Heart right ventricle (tissue), 16 donors: Measurements from ENCODE around the gene DENND2D. TPM values are rescaled to one million over a fixed set of nuclear protein-coding genes. Genes with fewer than 3 reads are reported as not detected.

Experiments used
- ATAC-seq, 8 donors: fragments of 200-7000 bp; cut with Tn5 transposase; one replicate each; pipeline ENCODE4 v1.9.1; 2020; ENCODE audit warnings: mild to moderate bottlenecking in 8 of 8, moderate library complexity in 8 of 8, moderate number of reproducible peaks in 1 of 8
- DNase-seq, 2 donors: peaks; one replicate each; pipeline ENCODE4 v3.0.0-alpha.2; 2020
- H3K27ac ChIP-seq, 10 donors: fragments of 200-600 bp; sonication (generic) in 2 of 10; one replicate each; pipeline versions ENCODE4 v1.5.0 to v1.8.0; 2020 to 2022; ENCODE audit warnings: mild to moderate bottlenecking in 3 of 10
- H3K27me3 ChIP-seq, 7 donors: fragments of 200-600 bp; one replicate each; pipeline ENCODE4 v1.8.0; 2021 to 2022; ENCODE audit warnings: mild to moderate bottlenecking in 2 of 7
- H3K36me3 ChIP-seq, 9 donors: fragments of 200-600 bp; sonication (generic) in 1 of 9; one replicate each; pipeline versions ENCODE4 v1.5.0 to v1.8.0; 2020 to 2022; ENCODE audit warnings: mild to moderate bottlenecking in 2 of 9
- H3K4me1 ChIP-seq, 9 donors: fragments of 200-600 bp; sonication (generic) in 1 of 9; one replicate each; pipeline versions ENCODE4 v1.5.0 to v1.8.0; 2020 to 2022; ENCODE audit warnings: mild to moderate bottlenecking in 4 of 9
- H3K4me3 ChIP-seq, 10 donors: fragments of 200-600 bp; sonication (generic) in 2 of 10; one replicate each; pipeline versions ENCODE4 v1.5.0 to v1.8.0; 2020 to 2022; ENCODE audit warnings: mild to moderate bottlenecking in 7 of 10, moderate library complexity in 2 of 10
- H3K9me3 ChIP-seq, 11 donors: fragments of 200-600 bp in 10 of 11; sonication (generic) in 2 of 11; one replicate each; pipeline versions ENCODE4 v1.5.0 to v1.8.0; 2013 to 2022; ENCODE audit warnings: mild to moderate bottlenecking in 2 of 11, control low read depth in 1 of 11, moderate library complexity in 1 of 11
- CTCF ChIP-seq, 9 donors: fragments of 200-600 bp; sonication (generic) in 2 of 9; IDR thresholded peaks; one replicate each; pipeline versions ENCODE4 v1.5.0 to v1.8.0; 2021 to 2022; ENCODE audit warnings: antibody characterized with exemption in 9 of 9, mild to moderate bottlenecking in 5 of 9, moderate library complexity in 1 of 9
- WGBS, 2 donors: extraction: QIAGEN DNeasy Blood & Tissue Kit; methylation state at CpG; one replicate each; pipeline ENCODE4 v1.1.7; 2013; ENCODE audit warnings: inconsistent platforms in 1 of 2; 5-methylcytosine and 5-hydroxymethylcytosine counted together
- intact Hi-C, 10 donors: fragments of 100-400 bp; cut with DNase I; formaldehyde crosslinking; loops; one replicate each; pipeline versions ENCODE4 v1.11.1 to v1.14.2; 2022
- polyA plus RNA-seq, 2 donors: library from polyadenylated mRNA; stranded (reverse); fragments of 200-250 nt; gene quantifications; one replicate each; pipeline ENCODE4 v1.2.3, GENCODE V29; 2013
- total RNA-seq, 10 donors: library from RNA; stranded (reverse); fragmentation: NEBNext Ultra II Directional in 3 of 10; extraction: Animal tissue kit (Norgen Biotek cat#: 25700) in 3 of 10; gene quantifications; one replicate each; pipeline versions ENCODE4 v1.2.1 to v1.2.4, GENCODE V29; 2021 to 2023
- donor health status: Arrhythmogenic right ventricular cardiomyopathy.
- donor health status: ischemic (EF 13 %, LVEDD 7.1; RV severe dilation, severe dysfunction).
- donor health status: healthy with polysubstance abuse.
- donor health status: DM: no; HTN: yes; CAD: no.
- donor health status: DM: no; HTN: no; CAD: no.
- donor health status: ischemic (EF 25% LVEDD 6.9; RV normal size, moderate dysfunction).
- donor health status: ischemic (EF 25% LVEDD 5.7; RV mildly dilated, moderate dysfunction).
- donor health status: healthy.
- donor health status: DM: yes; HTN: yes; CAD: no.
- donor health status: Ischemic cardiomyopathy.
- donor health status: ischemic (EF 35%, LVEDD 5.7; RV mildly dilated, moderate dysfunction).
- donor health status: nonischemic (EF 11% LVEDD 7.7; RV severe dilation, severe dysfunction).
- donor health status: DM: yes; HTN: yes; CAD: no.
- donor health status: PGD.
- donor health status: ischemic (EF 29% LVEDD 5.4; RV normal size, mild dysfunction).
- donor health status: nonischemic (EF 23%, LVEDD 6.1; RV moderate dilation, normal function).

Gene DENND2D
- total and polyA plus RNA-seq, 12 donors = 0.46 to 11.9 (median 1.0) TPM

- Histone ChIP-seq H3K9me3 (no peaks in the 10 kb centered on the region), H3K27ac (peak overlapping the region in 4 of 10 donors; percentile 44 to 93 (median 59)), H3K4me3 (peak overlapping the region; percentile 44 to 71 (median 62)), H3K4me1 (peaks cover 0 to 72% (median 9%) of the 10 kb centered on the region in 9 donors), H3K27me3 (peaks cover 9 to 35% (median 18%) of the 10 kb centered on the region in 7 donors), H3K36me3 (no peaks in the 10 kb centered on the region)
- DNase-seq (peak in 1 of 2 donors; percentile 54), ATAC-seq (peak; percentile 64 to 79 (median 68))
- 5% methylated on average over 55 to 61 of the region's 61 CpGs for WGBS, 2 donors
- intact Hi-C loops = no loop called here
- no peak for TF ChIP-seq CTCF (IDR thresholded peaks at IDR 0.05)
Observed at GRCh38 chr1:111204201-111204982, 3.9 kb upstream of the DENND2D start.

GRCh38 chr1:111203681-111204200 is 3.3 kb upstream of the DENND2D start:
- 14 to 16% methylated on average over 33 to 41 of the region's 41 CpGs for WGBS, 2 donors
- ATAC-seq (peak; percentile 40 to 73 (median 62)), DNase-seq (peak; percentile 57 to 72)
- Histone ChIP-seq H3K9me3 (no peaks in the 10 kb centered on the region), H3K27me3 (peaks cover 9 to 35% (median 16%) of the 10 kb centered on the region in 7 donors), H3K4me1 (peaks cover 0 to 75% (median 9%) of the 10 kb centered on the region in 9 donors), H3K4me3 (peak overlapping the region; percentile 44 to 71 (median 62)), H3K36me3 (peaks cover 0 to under 1% (median 0%) of the 10 kb centered on the region in 9 donors), H3K27ac (peak overlapping the region in 4 of 10 donors; percentile 44 to 93 (median 59))
- no peak for TF ChIP-seq CTCF (IDR thresholded peaks at IDR 0.05)
- intact Hi-C loops = no loop called here

GRCh38 chr1:111202707-111203623 is 2.5 kb upstream of the DENND2D start:
- Histone ChIP-seq H3K27me3 (peaks cover 9 to 35% (median 14%) of the 10 kb centered on the region in 7 donors), H3K4me3 (peak overlapping the region in 7 of 10 donors; percentile 56 to 71 (median 66)), H3K9me3 (no peaks in the 10 kb centered on the region), H3K36me3 (peaks cover 0 to 8% (median 0%) of the 10 kb centered on the region in 9 donors), H3K27ac (peak overlapping the region in 4 of 10 donors; percentile 16 to 93 (median 42)), H3K4me1 (peaks cover 0 to 77% (median 9%) of the 10 kb centered on the region in 9 donors)
- intact Hi-C loops = no loop called here
- DNase-seq (no peak), ATAC-seq (peak in 1 of 8 donors; percentile 26)
- TF ChIP-seq CTCF (IDR thresholded peaks at IDR 0.05) = peak in 1 of 9 donors; percentile 12
- 83 to 88% methylated on average over 4 of the region's 4 CpGs for WGBS, 2 donors

GRCh38 chr1:111202366-111202706 is 1.9 kb upstream of the DENND2D start:
- H3K36me3 ChIP-seq = peaks cover 0 to 13% (median 0%) of the 10 kb centered on the region in 9 donors
- WGBS, 2 donors = 100% methylated on average over 1 of the region's 1 CpG
- peaks cover 0 to 83% (median 9%) of the 10 kb centered on the region in 9 donors for H3K4me1 ChIP-seq
- no peak overlapping the region for H3K4me3 ChIP-seq
- ATAC-seq (no peak), DNase-seq (no peak)
- peaks cover 9 to 35% (median 14%) of the 10 kb centered on the region in 7 donors for H3K27me3 ChIP-seq
- no peak for TF ChIP-seq CTCF (IDR thresholded peaks at IDR 0.05)
- H3K27ac ChIP-seq = peak overlapping the region in 1 of 10 donors; percentile 93
- intact Hi-C loops = no loop called here
- no peaks in the 10 kb centered on the region for H3K9me3 ChIP-seq
